ENCODE results near the gene TLE7. TPM values are rescaled to one million over a fixed set of nuclear protein-coding genes. Genes with fewer than 3 reads are reported as not detected.

The TLE7 gene
- total and polyA plus RNA-seq, 2 donors from 2014 or later, result not detected

GRCh38 chr16:71430744-71431143, 11.1 kb downstream of the TLE7 start:
- Histone ChIP-seq H3K36me3 (ENCODE audit: control insufficient read depth in 2 of 3, insufficient read depth in 3 of 3, low read length in 3 of 3) (no peaks in the 10 kb centered on the region), H3K4me1 (ENCODE audit: control insufficient read depth in 2 of 3, insufficient read depth in 2 of 3, low read depth in 1 of 3, low read length in 3 of 3) (no peaks in the 10 kb centered on the region), H3K9me3 (ENCODE audit: control insufficient read depth in 2 of 3, insufficient read depth in 1 of 3, low read length in 3 of 3) (peaks cover 0 to 4% (median 3%) of the 10 kb centered on the region in 3 donors), H3K27me3 (ENCODE audit: control insufficient read depth, insufficient read depth, low read length) (no peaks in the 10 kb centered on the region), H3K9ac (ENCODE audit: low read length in 3 of 3) (no peak overlapping the region), H3K4me3 (ENCODE audit: low read length in 3 of 3) (no peak overlapping the region), H3K27ac (ENCODE audit: low read depth in 2 of 2, low read length in 2 of 2) (no peak overlapping the region)
- intact Hi-C loops (cut with DNase I), result no loop called here
- TF ChIP-seq CTCF (IDR thresholded peaks at IDR 0.05; ENCODE audit: borderline replicate concordance, extremely low read depth, insufficient read depth), result no peak
- no peak for DNase-seq
- no peak for FAIRE-seq

GRCh38 chr16:71429581-71429980, 12.3 kb downstream of the TLE7 start:
- no peak for TF ChIP-seq CTCF (IDR thresholded peaks at IDR 0.05; ENCODE audit: borderline replicate concordance, extremely low read depth, insufficient read depth)
- no peak overlapping the region for H3K4me3 ChIP-seq (ENCODE audit: low read length in 3 of 3)
- DNase-seq (no peak), FAIRE-seq (no peak)
- intact Hi-C loops (cut with DNase I), result no loop called here
- no peak overlapping the region for H3K9ac ChIP-seq (ENCODE audit: low read length in 3 of 3)
- no peaks in the 10 kb centered on the region for H3K4me1 ChIP-seq (ENCODE audit: control insufficient read depth in 2 of 3, insufficient read depth in 2 of 3, low read depth in 1 of 3, low read length in 3 of 3)
- H3K27me3 ChIP-seq (ENCODE audit: control insufficient read depth, insufficient read depth, low read length), result no peaks in the 10 kb centered on the region
- H3K9me3 ChIP-seq (ENCODE audit: control insufficient read depth in 2 of 3, insufficient read depth in 1 of 3, low read length in 3 of 3), result peaks cover 0 to 4% (median 3%) of the 10 kb centered on the region in 3 donors
- no peak overlapping the region for H3K27ac ChIP-seq (ENCODE audit: low read depth in 2 of 2, low read length in 2 of 2)
- H3K36me3 ChIP-seq (ENCODE audit: control insufficient read depth in 2 of 3, insufficient read depth in 3 of 3, low read length in 3 of 3), result no peaks in the 10 kb centered on the region

GRCh38 chr16:71428883-71429282, 13.0 kb downstream of the TLE7 start:
- Histone ChIP-seq H3K27me3 (ENCODE audit: control insufficient read depth, insufficient read depth, low read length) (no peaks in the 10 kb centered on the region), H3K9ac (ENCODE audit: low read length in 3 of 3) (no peak overlapping the region), H3K27ac (ENCODE audit: low read depth in 2 of 2, low read length in 2 of 2) (no peak overlapping the region), H3K4me3 (ENCODE audit: low read length in 3 of 3) (no peak overlapping the region), H3K4me1 (ENCODE audit: control insufficient read depth in 2 of 3, insufficient read depth in 2 of 3, low read depth in 1 of 3, low read length in 3 of 3) (no peaks in the 10 kb centered on the region), H3K9me3 (ENCODE audit: control insufficient read depth in 2 of 3, insufficient read depth in 1 of 3, low read length in 3 of 3) (peaks cover 0 to 4% (median 3%) of the 10 kb centered on the region in 3 donors), H3K36me3 (ENCODE audit: control insufficient read depth in 2 of 3, insufficient read depth in 3 of 3, low read length in 3 of 3) (no peaks in the 10 kb centered on the region)
- no peak for TF ChIP-seq CTCF (IDR thresholded peaks at IDR 0.05; ENCODE audit: borderline replicate concordance, extremely low read depth, insufficient read depth)
- FAIRE-seq, result no peak
- intact Hi-C loops (cut with DNase I), result no loop called here
- DNase-seq, result no peak

- H3K27me3 ChIP-seq (ENCODE audit: control insufficient read depth, insufficient read depth, low read length), result no peaks in the 10 kb centered on the region
- TF ChIP-seq CTCF (IDR thresholded peaks at IDR 0.05; ENCODE audit: borderline replicate concordance, extremely low read depth, insufficient read depth), result no peak
These were observed 13.5 kb downstream of the TLE7 start for GRCh38 chr16:71428385-71428784.

More at GRCh38 chr16:71428385-71428784, 13.5 kb downstream of the TLE7 start:
- no peak overlapping the region for H3K9ac ChIP-seq (ENCODE audit: low read length in 3 of 3)
- no peaks in the 10 kb centered on the region for H3K4me1 ChIP-seq (ENCODE audit: control insufficient read depth in 2 of 3, insufficient read depth in 2 of 3, low read depth in 1 of 3, low read length in 3 of 3)
- peaks cover 0 to 4% (median 3%) of the 10 kb centered on the region in 3 donors for H3K9me3 ChIP-seq (ENCODE audit: control insufficient read depth in 2 of 3, insufficient read depth in 1 of 3, low read length in 3 of 3)
- DNase-seq, result no peak
- FAIRE-seq, result no peak
- no peaks in the 10 kb centered on the region for H3K36me3 ChIP-seq (ENCODE audit: control insufficient read depth in 2 of 3, insufficient read depth in 3 of 3, low read length in 3 of 3)
- intact Hi-C loops (cut with DNase I), result no loop called here
- H3K4me3 ChIP-seq (ENCODE audit: low read length in 3 of 3), result no peak overlapping the region
- no peak overlapping the region for H3K27ac ChIP-seq (ENCODE audit: low read depth in 2 of 2, low read length in 2 of 2)

Data from kidney (tissue), 14 donors.